Ovary (tissue), 9 donors: ENCODE results near the gene HNRNPH3. TPM values are rescaled to one million over a fixed set of nuclear protein-coding genes. Genes with fewer than 3 reads are reported as not detected.

Experiments
- DNase-seq, 5 donors: peaks; one replicate each; pipeline ENCODE4 v3.0.0-alpha.2; 2019 to 2020
- H3K27ac ChIP-seq, 2 donors: fragments of 200-600 bp; one replicate each; pipeline versions ENCODE4 v1.5.1 to v1.8.0; 2019 to 2022
- H3K27me3 ChIP-seq: fragments of 200-600 bp; one replicate; pipeline ENCODE4 v1.8.0; 2022
- H3K36me3 ChIP-seq: fragments of 200-600 bp; sonication (generic); one replicate; pipeline ENCODE4 v1.5.1; 2019
- H3K4me1 ChIP-seq: one replicate; pipeline ENCODE4 v1.8.1; 2013; ENCODE audit warnings: mild to moderate bottlenecking, moderate library complexity; ENCODE audit not compliant: insufficient read depth
- H3K4me3 ChIP-seq: fragments of 200-600 bp; sonication (generic); one replicate; pipeline ENCODE4 v1.5.1; 2017
- H3K9me3 ChIP-seq, 2 donors: fragments of 200-600 bp in 1 of 2; sonication (generic) in 1 of 2; one replicate each; pipeline versions ENCODE4 v1.5.1 to v1.8.1; 2013 to 2019; ENCODE audit warnings: mild to moderate bottlenecking in 1 of 2, moderate library complexity in 1 of 2
- CTCF ChIP-seq, 3 donors: fragments of 450-650 bp in 2 of 3; fragments of 200-600 bp in 1 of 3; IDR thresholded peaks; one replicate each; pipeline versions ENCODE4 v1.5.1 to v1.8.0; 2016 to 2022; ENCODE audit warnings: antibody characterized with exemption in 3 of 3, mild to moderate bottlenecking in 1 of 3
- EP300 ChIP-seq: sonication (generic); formaldehyde crosslinking; IDR thresholded peaks from one replicate; pipeline ENCODE4 v1.6.1; 2017; ENCODE audit warnings: antibody characterized with exemption
- POLR2A ChIP-seq: fragments of 450-650 bp; IDR thresholded peaks from one replicate; pipeline ENCODE4 v1.6.1; 2017; ENCODE audit warnings: antibody characterized with exemption, mild to moderate bottlenecking, moderate library complexity
- WGBS, 3 donors: extraction: QIAGEN DNeasy Blood & Tissue Kit in 1 of 3; methylation state at CpG; one replicate each; pipeline versions ENCODE4 v1.1.5 to v1.1.7; 2013 to 2017; 5-methylcytosine and 5-hydroxymethylcytosine counted together
- intact Hi-C, 4 donors: fragments of 100-400 bp; cut with DNase I; formaldehyde crosslinking; loops; one replicate each; pipeline versions ENCODE4 v1.11.0 to v1.15.1; 2022 to 2023
- polyA plus RNA-seq, 2 donors: library from polyadenylated mRNA; stranded (reverse); fragments of 200-250 nt in 1 of 2; fragments of 350-450 nt in 1 of 2; fragmentation: Illumina TruSeq in 1 of 2; extraction: RNeasy Lipid Tissue Mini Kit (QIAGEN cat#74804) in 1 of 2; gene quantifications; one replicate each; pipeline ENCODE4 v1.2.3, GENCODE V29; 2013 to 2014
- total RNA-seq, 7 donors: library from RNA; depleted of rRNA in 2 of 7; stranded (reverse); fragments of >200 nt in 2 of 7; fragmentation: NEBNext Ultra II Directional in 3 of 7; extraction: Animal tissue kit (Norgen Biotek cat#: 25700) in 3 of 7; gene quantifications; one replicate each; pipeline versions ENCODE4 v1.1.0 to v1.2.4, GENCODE V29; 2016 to 2023
- donor health status: DM: no; HTN: no; CAD: no; lungs with moderate emphysema.
- donor health status: DM: no; HTN: no; CAD: no.
- donor health status: Bipolar disorder and iron deficiency.
- donor health status: DM: yes; HTN: yes; CAD: no.
- donor health status: DM: no; HTN: no; CAD: no.
- donor health status: DM: yes; HTN: yes; CAD: no.

Gene HNRNPH3
- total and polyA plus RNA-seq, 9 donors, result 38.9 to 337 (median 123) TPM

- DNase-seq, result no peak
- no peaks in the 10 kb centered on the region for H3K9me3 ChIP-seq
- H3K4me3 ChIP-seq, result no peak overlapping the region
- TF ChIP-seq CTCF (IDR thresholded peaks at IDR 0.05), result no peak
- TF ChIP-seq POLR2A, result no peak
- TF ChIP-seq EP300, result no peak
- no peaks in the 10 kb centered on the region for H3K27me3 ChIP-seq
- H3K27ac ChIP-seq, result no peak overlapping the region
- intact Hi-C loops, result no loop called here
- WGBS, 3 donors, result 85 to 94% (median 87%) methylated on average over 8 of the region's 8 CpGs
- H3K4me1 ChIP-seq, result peaks cover 7% of the 10 kb centered on the region
- no peaks in the 10 kb centered on the region for H3K36me3 ChIP-seq
These were observed 8.7 kb downstream of the HNRNPH3 start for GRCh38 chr10:68340358-68341080.

- no peak overlapping the region for H3K4me3 ChIP-seq
- no peaks in the 10 kb centered on the region for H3K9me3 ChIP-seq
- H3K27me3 ChIP-seq, result no peaks in the 10 kb centered on the region
- DNase-seq, result no peak
- intact Hi-C loops, result no loop called here
- H3K4me1 ChIP-seq, result no peaks in the 10 kb centered on the region
- WGBS, 3 donors, result 81 to 88% (median 86%) methylated on average over 3 of the region's 3 CpGs
- no peak for TF ChIP-seq EP300
- TF ChIP-seq POLR2A, result no peak
- no peak for TF ChIP-seq CTCF (IDR thresholded peaks at IDR 0.05)
- H3K36me3 ChIP-seq, result no peaks in the 10 kb centered on the region
- H3K27ac ChIP-seq, result no peak overlapping the region
These were observed 11.1 kb downstream of the HNRNPH3 start for GRCh38 chr10:68342909-68343516.

- DNase-seq, result no peak
- WGBS, 3 donors, result 80 to 87% (median 86%) methylated on average over 4 of the region's 4 CpGs
- no peaks in the 10 kb centered on the region for H3K9me3 ChIP-seq
- no peaks in the 10 kb centered on the region for H3K4me1 ChIP-seq
- H3K27ac ChIP-seq, result no peak overlapping the region
- H3K27me3 ChIP-seq, result no peaks in the 10 kb centered on the region
- no peak overlapping the region for H3K4me3 ChIP-seq
- TF ChIP-seq CTCF (IDR thresholded peaks at IDR 0.05) (no peak), EP300 (no peak), POLR2A (no peak)
- no peaks in the 10 kb centered on the region for H3K36me3 ChIP-seq
- intact Hi-C loops, result no loop called here
These were observed 13.8 kb downstream of the HNRNPH3 start for GRCh38 chr10:68345621-68346020.

- TF ChIP-seq POLR2A, result no peak
- TF ChIP-seq CTCF (IDR thresholded peaks at IDR 0.05), result no peak
- no peak for TF ChIP-seq EP300
- Histone ChIP-seq H3K27me3 (no peaks in the 10 kb centered on the region), H3K36me3 (no peaks in the 10 kb centered on the region), H3K4me3 (no peak overlapping the region), H3K27ac (no peak overlapping the region), H3K4me1 (no peaks in the 10 kb centered on the region), H3K9me3 (no peaks in the 10 kb centered on the region)
- 78 to 90% (median 90%) methylated on average over 4 of the region's 4 CpGs for WGBS, 3 donors
- no peak for DNase-seq
- intact Hi-C loops, result no loop called here
These were observed 14.9 kb downstream of the HNRNPH3 start for GRCh38 chr10:68346774-68347173.
